Thymus (tissue), 11 donors: Measurements from ENCODE around the gene TMEM30B. TPM values are rescaled to one million over a fixed set of nuclear protein-coding genes. Genes with fewer than 3 reads are reported as not detected.

Source experiments
- DNase-seq, 9 donors: peaks; one replicate each; pipeline ENCODE4 v3.0.0-alpha.2; 2013; ENCODE audit warnings: low spot score in 9 of 9, low read depth in 6 of 9, missing footprints in 1 of 9
- H3K27ac ChIP-seq, 2 donors: one replicate each; pipeline ENCODE4 v1.5.1; 2013; ENCODE audit warnings: control low read depth in 1 of 2, low read depth in 1 of 2, low read length in 1 of 2, mild to moderate bottlenecking in 1 of 2, moderate library complexity in 1 of 2
- H3K27me3 ChIP-seq, 2 donors: one replicate each; pipeline ENCODE4 v1.5.1; 2013; ENCODE audit warnings: low read length in 1 of 2; ENCODE audit not compliant: control insufficient read depth in 2 of 2, insufficient read depth in 1 of 2
- H3K36me3 ChIP-seq, 2 donors: one replicate each; pipeline ENCODE4 v1.5.1; 2013; ENCODE audit warnings: low read length in 1 of 2, mild to moderate bottlenecking in 1 of 2, moderate library complexity in 1 of 2; ENCODE audit not compliant: control insufficient read depth in 2 of 2, insufficient read depth in 2 of 2
- H3K4me1 ChIP-seq, 2 donors: one replicate each; pipeline ENCODE4 v1.5.1; 2013; ENCODE audit warnings: low read length in 2 of 2; ENCODE audit not compliant: control insufficient read depth in 2 of 2, insufficient read depth in 2 of 2
- H3K4me3 ChIP-seq, 2 donors: one replicate each; pipeline ENCODE4 v1.5.1; 2013; ENCODE audit warnings: low read length in 2 of 2, control low read depth in 1 of 2, mild to moderate bottlenecking in 1 of 2
- H3K9me3 ChIP-seq, 2 donors: one replicate each; pipeline ENCODE4 v1.5.1; 2013; ENCODE audit warnings: low read length in 1 of 2, mild to moderate bottlenecking in 1 of 2; ENCODE audit not compliant: control insufficient read depth in 2 of 2, insufficient read depth in 1 of 2
- WGBS: extraction: QIAGEN DNeasy Blood & Tissue Kit; methylation state at CpG from one replicate; pipeline ENCODE4 v1.1.7; 2013; 5-methylcytosine and 5-hydroxymethylcytosine counted together
- polyA plus RNA-seq: library from polyadenylated mRNA; stranded (reverse); fragments of 200-250 nt; gene quantifications from one replicate; pipeline ENCODE4 v1.2.3, GENCODE V29; 2013
- total RNA-seq: library from RNA; stranded (reverse); fragments of 120-200 nt; gene quantifications from one replicate; pipeline ENCODE4 v1.2.4, GENCODE V29; 2013
- donor health status: healthy.

Gene TMEM30B
- total and polyA plus RNA-seq, 2 donors, result 3.1 to 20.0 TPM

DNA sequence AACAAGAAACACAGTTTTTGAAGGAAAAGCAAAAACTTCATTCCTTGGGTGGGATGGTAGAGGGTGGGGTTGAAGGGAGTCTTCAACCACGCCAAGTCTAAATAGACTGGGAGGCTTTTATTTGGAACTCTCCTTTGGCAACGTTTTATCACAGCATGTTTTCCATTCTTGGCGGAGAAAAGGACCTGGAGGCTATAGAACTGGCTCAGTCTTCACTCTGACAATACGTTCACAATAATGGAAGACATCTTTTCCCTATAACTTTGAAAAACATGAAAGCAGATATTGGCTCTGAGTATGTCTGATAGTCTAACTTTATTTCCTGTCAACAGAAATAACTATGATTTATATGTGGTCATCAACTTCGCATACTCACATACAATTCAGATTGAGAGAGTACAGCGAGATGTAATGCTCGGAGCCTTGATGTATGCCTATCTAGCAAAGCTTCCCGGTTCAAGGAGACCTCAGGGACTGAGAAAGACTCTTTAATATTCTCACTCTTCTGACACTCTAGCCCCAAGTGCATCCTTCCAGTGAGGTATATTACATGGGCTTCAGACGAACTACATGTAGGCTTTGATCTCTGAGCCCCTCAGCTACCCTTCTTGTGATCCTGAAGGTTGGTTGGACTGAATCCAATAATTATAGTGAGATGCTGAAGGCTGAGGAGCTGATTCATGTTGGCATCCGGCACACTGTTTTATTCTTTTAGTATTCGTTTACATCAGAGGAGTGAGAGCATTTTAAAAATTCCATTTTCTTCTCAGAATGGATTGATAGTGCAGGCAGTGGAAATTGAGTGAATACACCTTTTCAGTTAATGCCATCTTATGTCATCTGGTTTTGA is 14.0 kb downstream of the TMEM30B start:
- no peak overlapping the region for H3K4me3 ChIP-seq
- no peak for DNase-seq
- no peaks in the 10 kb centered on the region for H3K9me3 ChIP-seq
- 83% methylated on average over 11 of the region's 11 CpGs for WGBS
- peaks cover 0 to 34% of the 10 kb centered on the region in 2 donors for H3K27me3 ChIP-seq
- no peak overlapping the region for H3K27ac ChIP-seq
- no peaks in the 10 kb centered on the region for H3K4me1 ChIP-seq
- H3K36me3 ChIP-seq, result no peaks in the 10 kb centered on the region

DNA sequence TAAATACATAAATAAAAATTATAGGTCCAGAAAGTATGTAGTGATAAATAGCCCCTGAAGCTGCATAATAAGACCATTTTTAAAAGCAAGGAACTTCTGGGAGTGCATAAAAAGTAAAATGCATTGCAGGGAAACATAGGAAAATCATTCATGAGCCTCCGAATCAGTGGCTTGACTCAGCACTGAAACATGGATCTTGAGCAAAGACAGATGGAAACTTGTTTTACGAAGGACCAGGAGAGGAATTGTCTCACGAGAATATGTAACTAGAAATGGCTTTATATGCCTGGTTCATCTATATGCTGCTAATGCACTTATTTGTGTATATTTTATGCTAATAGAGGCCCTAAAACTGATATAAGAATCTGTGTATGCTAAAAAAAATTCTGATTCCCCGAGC is 14.7 kb downstream of the TMEM30B start:
- Histone ChIP-seq H3K9me3 (no peaks in the 10 kb centered on the region), H3K4me1 (no peaks in the 10 kb centered on the region), H3K36me3 (no peaks in the 10 kb centered on the region), H3K27ac (no peak overlapping the region), H3K4me3 (no peak overlapping the region), H3K27me3 (peaks cover 0 to 31% of the 10 kb centered on the region in 2 donors)
- no peak for DNase-seq
- WGBS, result 95% methylated on average over 4 of the region's 4 CpGs

DNA sequence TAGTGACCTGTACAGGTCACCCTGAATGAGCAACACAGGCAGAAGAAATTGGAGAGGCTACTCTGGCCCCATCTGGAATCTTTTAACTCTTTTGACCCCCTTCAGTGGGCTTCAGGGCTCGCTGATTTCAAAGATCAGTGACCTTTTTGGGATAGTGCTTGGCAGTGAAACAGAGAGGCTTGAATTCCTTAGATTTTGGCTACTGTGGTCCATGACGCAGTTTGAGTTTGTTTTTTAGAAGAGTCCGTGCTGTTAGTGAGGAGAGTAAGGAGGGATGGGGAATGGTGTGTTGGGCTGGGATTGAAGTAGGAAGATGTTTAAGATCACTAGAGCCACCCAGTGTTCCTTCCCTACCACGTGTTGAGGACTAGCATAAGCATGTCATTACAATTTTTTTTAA is 16.5 kb downstream of the TMEM30B start:
- no peak for DNase-seq
- H3K27ac ChIP-seq, result no peak overlapping the region
- H3K9me3 ChIP-seq, result no peaks in the 10 kb centered on the region
- no peak overlapping the region for H3K4me3 ChIP-seq
- H3K27me3 ChIP-seq, result peaks cover 0 to 18% of the 10 kb centered on the region in 2 donors
- H3K36me3 ChIP-seq, result no peaks in the 10 kb centered on the region
- WGBS, result 73% methylated on average over 4 of the region's 4 CpGs
- no peaks in the 10 kb centered on the region for H3K4me1 ChIP-seq

DNA sequence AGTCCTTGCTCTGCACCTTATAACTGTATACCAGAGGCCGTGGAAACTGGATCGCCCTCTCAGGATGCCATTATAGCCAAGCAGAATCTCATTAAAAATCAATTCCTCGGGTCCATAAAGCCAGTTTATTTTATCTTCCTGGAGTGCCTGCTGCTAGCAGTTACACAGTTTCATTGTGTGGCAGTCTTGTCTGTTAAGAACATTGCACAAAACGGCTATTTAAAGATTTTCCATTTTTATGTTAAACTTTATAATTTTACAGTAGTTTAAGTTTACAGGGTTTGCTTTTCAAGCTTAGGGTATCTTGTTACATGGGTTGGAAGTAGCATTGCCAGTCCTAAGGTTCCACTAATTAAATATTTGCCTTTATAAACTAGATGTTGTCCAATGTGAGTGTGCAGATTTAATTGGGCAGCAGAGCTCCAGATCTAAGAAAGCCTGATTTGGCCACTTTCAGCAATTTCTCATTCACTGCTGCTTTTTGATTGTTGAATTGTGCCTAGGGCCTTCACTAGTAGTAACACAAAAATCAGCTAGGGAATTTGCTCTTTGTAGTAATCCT is 17.0 kb downstream of the TMEM30B start:
- Histone ChIP-seq H3K27ac (no peak overlapping the region), H3K9me3 (no peaks in the 10 kb centered on the region), H3K27me3 (peaks cover 0 to 17% of the 10 kb centered on the region in 2 donors), H3K4me3 (no peak overlapping the region), H3K36me3 (no peaks in the 10 kb centered on the region), H3K4me1 (no peaks in the 10 kb centered on the region)
- no peak for DNase-seq
- WGBS, result 94% methylated on average over 4 of the region's 4 CpGs

DNA sequence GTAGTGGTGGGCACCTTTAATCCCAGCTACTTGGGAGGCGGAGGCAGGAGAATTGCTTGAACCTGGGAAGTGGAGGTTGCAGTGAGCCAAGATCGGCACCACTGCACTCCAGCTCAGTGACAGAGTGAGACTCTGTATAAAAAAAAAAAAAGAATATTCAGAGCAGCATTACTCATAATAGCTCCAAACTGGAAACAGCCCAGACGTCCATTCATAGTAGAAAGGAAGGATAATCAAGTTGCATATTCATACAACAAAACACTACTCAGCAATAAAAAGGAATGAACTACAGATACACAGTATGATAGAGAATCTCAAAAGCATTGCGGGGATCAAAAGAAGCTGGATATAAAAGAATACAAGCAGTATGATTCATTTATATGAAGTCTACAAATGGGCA is 19.1 kb downstream of the TMEM30B start:
- H3K36me3 ChIP-seq, result no peaks in the 10 kb centered on the region
- no peak overlapping the region for H3K4me3 ChIP-seq
- no peaks in the 10 kb centered on the region for H3K4me1 ChIP-seq
- no peak for DNase-seq
- no peak overlapping the region for H3K27ac ChIP-seq
- no peaks in the 10 kb centered on the region for H3K9me3 ChIP-seq
- H3K27me3 ChIP-seq, result peaks cover 0 to 14% of the 10 kb centered on the region in 2 donors
- 95% methylated on average over 4 of the region's 4 CpGs for WGBS

DNA sequence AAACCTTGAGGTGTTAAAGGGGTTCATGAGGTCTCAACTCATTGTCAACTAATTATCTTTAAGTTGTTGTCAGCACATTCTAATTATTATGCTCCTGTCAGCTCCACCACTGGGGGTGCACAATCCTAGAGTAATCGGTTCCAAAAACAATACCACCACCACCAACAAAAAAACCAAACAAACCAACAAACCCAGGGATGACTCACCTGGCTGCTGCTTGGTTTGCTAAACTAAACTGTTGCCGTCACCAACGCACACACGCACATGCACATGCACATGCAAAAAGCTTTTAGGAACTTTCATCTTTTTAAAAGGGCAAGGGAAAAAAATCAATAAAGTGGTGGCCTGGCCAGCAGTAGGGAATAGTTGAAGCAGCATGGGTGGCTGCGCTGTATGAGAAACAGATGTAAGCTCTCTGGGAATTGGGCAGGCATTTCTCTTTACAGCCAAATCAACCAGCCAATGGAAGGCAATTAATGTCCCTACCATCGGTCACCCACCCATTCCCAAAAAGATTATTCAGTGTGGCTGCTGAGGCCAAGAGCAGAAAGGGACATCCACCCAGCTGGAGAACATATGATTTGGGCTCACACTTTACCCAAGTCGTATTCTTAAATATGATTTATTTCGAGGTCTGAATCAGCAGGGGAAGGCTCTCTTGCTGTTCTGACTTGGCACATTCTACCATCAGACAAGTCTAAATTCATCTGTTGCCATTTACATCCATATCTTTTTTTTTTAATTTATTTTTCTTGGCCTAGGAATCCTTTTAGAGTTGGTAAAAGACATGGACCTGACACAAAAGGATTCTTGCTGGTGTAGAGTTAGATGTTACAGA is 20.0 kb downstream of the TMEM30B start:
- DNase-seq, result no peak
- Histone ChIP-seq H3K4me1 (no peaks in the 10 kb centered on the region), H3K27ac (no peak overlapping the region), H3K27me3 (peaks cover 0 to 14% of the 10 kb centered on the region in 2 donors), H3K9me3 (no peaks in the 10 kb centered on the region), H3K36me3 (no peaks in the 10 kb centered on the region), H3K4me3 (no peak overlapping the region)
- WGBS, result 89% methylated on average over 8 of the region's 8 CpGs

DNA sequence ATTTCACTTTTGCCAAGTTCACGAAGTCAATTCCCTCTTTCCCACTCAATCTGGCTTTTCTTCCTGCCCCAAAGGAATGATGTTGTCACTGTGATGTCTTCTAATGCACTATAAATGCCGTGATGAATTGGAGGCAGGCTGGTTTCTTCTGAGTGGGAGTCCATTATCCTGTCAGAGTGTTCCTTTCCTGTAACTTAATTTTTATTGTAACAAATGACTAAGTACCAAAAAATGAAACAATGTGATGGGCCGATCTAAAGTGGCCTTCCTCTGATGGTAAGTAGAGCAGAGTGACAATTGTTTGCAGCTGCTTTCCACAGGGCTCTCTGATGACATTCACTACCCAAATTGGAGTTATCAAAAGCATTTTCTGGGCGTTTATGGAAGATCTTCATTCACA is 22.2 kb downstream of the TMEM30B start:
- Histone ChIP-seq H3K4me1 (no peaks in the 10 kb centered on the region), H3K27ac (no peak overlapping the region), H3K27me3 (peaks cover 0 to 4% of the 10 kb centered on the region in 2 donors), H3K9me3 (no peaks in the 10 kb centered on the region), H3K4me3 (no peak overlapping the region), H3K36me3 (no peaks in the 10 kb centered on the region)
- no peak for DNase-seq
- WGBS, result 90% methylated on average over 4 of the region's 4 CpGs

DNA sequence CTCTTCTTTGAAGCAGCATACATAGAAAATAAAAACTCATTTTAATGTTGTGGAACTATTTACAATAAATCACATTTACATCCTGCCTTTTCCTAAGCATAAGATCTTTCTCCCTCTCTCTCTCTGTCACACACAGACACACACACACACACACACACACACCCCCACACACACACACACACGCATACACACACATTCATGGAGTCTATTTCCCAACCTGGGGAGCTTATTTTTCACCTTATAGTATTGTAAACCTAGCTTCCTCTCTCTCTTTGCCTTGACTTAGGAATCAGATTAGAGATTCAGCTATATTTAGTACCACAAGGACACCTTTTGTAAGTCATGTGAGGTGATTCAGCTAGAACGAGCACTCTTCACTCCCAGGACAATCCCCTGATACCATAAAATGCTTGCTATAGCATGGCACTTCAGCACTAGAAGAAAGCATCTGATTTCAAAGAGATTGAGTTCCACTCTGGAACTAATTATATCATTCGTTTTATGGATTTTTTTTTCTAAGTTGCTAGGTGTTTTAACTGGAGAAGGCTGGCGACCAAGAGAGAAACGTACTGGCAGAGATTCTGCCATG is 23.6 kb downstream of the TMEM30B start:
- H3K27me3 ChIP-seq, result peaks cover 0 to 10% of the 10 kb centered on the region in 2 donors
- WGBS, result 83% methylated on average over 5 of the region's 5 CpGs
- peaks cover 0 to 4% of the 10 kb centered on the region in 2 donors for H3K4me1 ChIP-seq
- no peak overlapping the region for H3K4me3 ChIP-seq
- no peak for DNase-seq
- no peaks in the 10 kb centered on the region for H3K9me3 ChIP-seq
- no peaks in the 10 kb centered on the region for H3K36me3 ChIP-seq
- H3K27ac ChIP-seq, result no peak overlapping the region
